Jurkat, Clone E6-1 (cell line): ENCODE data around the gene LAD1.

Experiments used
- DNase-seq: peaks from one replicate; pipeline ENCODE4 v3.0.0-alpha.2; 2011; ENCODE audit warnings: low read depth, low spot score
- H3K4me3 ChIP-seq: 2 replicates; pipeline ENCODE4 v1.5.1; 2011; ENCODE audit warnings: mild to moderate bottlenecking, low read length, control low read depth, moderate library complexity

Gene LAD1

DNA sequence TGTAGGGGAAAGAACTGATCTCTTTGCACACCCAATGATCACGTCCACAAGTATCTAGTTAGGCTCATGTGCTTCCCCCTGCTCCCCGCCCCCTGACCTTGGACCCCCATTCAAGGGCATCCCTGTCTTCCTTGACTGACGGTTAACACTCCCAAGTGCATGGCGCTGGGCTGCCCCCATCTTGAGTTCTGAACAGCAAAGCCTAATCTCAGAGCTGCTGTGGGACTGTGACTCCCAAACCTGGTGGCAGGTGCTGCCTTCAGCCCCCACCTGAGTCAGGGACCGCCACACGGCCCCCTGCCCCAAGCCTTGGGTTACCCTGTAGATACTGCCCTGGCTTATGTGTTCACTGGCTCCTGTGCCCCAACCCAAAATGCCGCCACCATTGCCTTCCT lies 21.5 kb upstream of the LAD1 start:
- H3K4me3 ChIP-seq, result no peak overlapping the region
- DNase-seq, result no peak

DNA sequence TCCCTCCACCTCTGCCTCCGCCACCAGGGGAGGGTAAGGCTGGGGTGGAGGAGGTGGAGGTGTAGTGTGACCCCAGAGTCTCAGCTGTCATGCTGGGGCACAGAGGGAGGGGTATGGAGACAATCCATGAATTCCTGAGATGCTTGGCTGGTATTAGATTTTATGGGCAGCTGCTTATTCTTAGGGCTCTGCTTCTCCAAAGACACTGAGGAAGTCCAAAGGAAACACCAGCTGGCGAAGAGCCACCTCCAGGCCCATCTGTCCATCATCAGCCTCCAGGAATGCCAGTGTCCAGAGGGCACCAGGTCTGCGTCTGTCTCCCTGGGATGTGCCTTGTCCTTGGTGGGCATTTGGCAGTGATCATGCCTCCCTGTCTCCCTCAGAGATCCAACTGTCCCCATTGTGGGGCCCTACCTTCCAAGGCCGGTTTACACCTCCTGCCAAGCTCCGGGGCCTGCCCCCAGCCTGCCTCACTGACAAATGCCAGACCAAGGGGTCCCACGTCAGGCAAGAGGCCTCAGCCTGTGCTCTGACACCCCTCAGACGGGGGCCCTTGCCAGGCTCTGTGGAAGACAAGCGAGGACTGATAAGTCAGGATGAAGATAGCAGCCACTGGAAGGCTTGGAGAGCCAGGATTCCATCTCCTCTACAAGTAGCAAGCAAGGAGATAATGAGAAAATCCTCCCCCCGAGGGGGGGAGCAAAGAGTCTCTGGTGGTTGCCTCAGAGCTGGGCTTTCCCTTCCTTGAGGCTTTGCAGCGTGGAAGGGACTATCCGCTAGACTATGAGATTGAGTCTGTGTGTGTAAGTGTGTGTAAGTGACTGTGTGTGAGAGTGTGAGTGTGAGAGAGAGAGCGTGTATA lies 20.9 kb upstream of the LAD1 start:
- no peak for DNase-seq
- no peak overlapping the region for H3K4me3 ChIP-seq

DNA sequence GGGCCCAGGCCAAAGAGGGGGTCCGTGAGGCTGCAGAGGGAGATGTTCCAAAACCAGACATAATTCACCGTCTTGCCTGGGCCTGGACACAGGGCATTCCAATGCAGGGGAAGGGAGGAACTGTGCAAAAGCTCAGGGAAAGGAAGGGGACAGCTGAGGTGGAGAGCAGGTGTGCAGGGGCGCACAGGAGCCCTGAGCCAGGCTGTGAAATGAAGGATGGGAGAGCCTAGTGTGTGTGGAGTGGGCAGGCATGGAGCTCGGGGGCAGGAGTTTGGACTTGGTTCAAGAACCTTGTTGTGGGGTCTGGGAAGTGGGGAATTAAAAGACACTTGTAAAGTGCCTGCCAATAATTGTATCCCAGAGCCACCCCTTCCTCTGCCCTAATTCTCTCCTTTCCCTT lies 20.1 kb upstream of the LAD1 start:
- no peak overlapping the region for H3K4me3 ChIP-seq
- DNase-seq, result no peak

DNA sequence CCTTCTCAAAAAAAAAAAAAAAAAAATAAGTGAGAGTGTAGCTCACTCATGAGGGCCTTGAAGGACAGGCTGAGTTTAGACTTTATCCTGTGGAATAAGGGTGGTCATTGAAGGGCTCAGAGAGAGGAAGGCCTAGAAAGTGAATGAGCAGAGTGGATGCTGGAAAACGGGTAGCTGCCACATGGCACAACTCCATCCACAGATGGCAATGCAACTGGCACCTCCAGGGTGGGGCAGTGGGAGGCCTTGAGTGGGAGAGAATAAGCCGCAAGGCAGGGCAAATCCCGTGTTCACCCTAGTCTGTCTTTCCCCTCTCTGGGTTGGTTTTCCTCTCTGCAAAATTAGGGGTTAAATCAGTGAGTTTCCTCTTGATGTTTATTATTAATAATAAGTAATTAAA lies 19.3 kb upstream of the LAD1 start:
- no peak overlapping the region for H3K4me3 ChIP-seq
- no peak for DNase-seq

DNA sequence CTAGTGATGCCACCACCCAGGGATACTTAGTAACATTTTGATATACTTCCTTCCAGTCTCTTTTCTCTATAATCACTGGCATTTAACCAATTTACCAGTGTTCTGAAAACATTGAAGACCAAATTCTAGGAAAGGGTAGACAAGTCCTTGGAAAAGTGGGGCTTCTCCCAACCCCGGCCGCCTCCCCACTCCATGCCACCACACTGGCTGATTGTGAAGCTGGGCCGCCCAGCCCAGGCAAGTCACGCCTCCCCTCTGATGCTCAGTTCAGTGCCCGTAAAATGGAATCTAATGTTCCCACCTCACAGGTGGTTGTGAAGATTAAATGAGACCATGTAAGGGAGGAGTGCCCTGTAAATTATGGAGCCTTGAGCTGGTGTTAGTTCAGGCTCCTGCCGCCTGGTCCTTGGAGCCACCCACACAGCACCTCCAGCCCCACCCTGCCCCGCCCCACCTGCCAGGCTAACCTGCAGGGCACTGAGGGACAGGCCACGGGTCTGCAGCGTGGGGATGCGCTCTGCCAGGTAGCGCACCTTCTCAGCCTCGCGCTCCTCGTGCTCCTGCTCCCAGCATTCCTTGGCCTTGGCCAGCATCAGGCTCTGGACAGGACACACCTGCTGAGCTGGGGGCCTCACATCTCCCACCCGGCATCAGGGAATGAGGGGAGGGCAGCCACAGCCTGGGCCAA lies 15.1 kb upstream of the LAD1 start:
- DNase-seq, result no peak
- H3K4me3 ChIP-seq, result no peak overlapping the region

DNA sequence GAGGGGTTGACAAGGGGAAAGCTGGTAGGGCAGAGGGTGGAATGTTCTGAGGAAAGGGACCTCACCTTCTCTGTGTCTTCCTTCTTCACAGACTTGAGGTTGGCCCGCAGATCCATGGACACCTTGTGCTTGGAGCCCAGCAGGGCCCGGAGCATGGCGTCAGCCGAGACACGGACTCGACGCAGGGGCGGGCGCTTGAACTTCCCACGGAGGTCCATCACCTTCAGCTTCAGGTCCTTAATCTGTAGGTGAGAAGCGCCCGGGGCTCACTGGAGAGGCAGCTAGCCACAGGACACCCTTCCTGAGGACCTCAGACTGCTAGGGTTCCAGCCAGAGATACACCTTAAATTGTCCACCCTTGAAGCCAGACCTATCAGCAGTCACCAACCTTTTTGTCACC lies 12.2 kb upstream of the LAD1 start:
- H3K4me3 ChIP-seq, result no peak overlapping the region
- DNase-seq, result no peak

DNA sequence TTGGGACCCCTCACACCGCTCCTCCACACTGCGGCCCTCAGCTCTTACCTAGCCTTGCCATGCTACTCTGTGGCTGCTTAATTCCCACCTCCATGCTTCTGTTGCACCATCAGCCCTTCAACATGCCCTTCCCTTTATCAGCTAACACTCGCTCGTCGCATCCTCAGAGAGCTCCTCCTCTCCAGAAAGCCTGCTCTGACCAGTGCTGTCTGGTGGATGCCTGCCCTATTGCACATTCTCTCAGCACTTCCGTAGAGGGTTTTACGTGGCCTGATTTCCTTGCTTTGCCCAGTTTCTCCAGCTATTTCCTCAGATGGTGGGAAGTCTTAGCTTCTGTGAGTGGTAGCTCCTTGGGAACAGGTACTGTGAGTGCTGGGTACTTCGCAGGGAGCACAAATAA lies 10.3 kb upstream of the LAD1 start:
- DNase-seq, result no peak
- H3K4me3 ChIP-seq, result no peak overlapping the region

DNA sequence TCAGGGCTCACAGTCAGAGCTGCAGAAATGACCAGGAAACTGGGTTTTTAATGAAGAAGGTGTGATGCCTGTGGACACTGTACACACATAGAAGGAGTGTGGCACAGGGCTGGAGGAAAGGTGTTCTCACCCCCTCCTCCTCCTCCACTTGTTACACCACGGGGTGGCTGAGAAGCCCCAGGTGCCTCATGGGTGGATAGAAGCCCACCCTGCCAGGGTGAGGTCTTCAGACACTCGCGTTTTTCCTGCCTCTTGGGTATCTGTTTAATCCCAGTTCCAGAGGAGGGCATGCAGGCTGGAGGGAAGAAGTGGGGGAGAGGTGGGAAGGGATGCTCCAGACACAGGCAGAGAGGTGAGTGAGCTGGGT lies 9.7 kb upstream of the LAD1 start:
- no peak overlapping the region for H3K4me3 ChIP-seq
- DNase-seq, result no peak

DNA sequence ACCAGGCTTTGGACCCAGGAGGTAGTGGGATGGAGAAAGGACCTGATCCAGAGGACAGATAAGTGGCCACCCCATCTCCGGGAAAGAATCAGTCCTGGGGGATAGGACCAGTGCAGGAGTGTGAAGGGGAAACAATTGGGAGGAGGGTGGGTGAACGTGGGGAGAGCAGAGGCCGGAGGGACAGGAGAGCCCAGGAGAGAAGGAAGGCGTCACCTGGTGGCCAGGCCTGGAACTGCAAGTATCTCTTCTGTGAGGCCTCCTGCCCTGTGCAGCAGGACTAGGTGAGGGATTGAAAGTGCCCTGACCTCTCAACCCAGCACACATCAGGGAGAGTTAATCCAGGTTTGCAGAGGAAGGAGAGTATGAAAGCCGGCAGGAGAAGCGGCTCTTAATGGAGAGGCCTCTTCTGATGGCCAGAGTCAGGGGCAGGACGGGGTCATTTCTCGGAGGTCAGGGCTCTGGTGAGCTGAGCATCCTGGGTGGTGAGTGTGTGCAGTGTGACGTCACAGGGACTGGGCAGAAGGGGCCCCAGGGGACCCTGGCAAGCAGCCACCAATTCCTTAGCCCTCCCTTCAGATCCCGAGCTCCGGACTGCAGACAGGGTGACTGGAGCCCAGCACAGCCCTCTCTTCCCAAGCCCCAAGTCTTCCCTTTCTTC lies 9.2 kb upstream of the LAD1 start:
- no peak overlapping the region for H3K4me3 ChIP-seq
- peak; percentile 58 for DNase-seq

DNA sequence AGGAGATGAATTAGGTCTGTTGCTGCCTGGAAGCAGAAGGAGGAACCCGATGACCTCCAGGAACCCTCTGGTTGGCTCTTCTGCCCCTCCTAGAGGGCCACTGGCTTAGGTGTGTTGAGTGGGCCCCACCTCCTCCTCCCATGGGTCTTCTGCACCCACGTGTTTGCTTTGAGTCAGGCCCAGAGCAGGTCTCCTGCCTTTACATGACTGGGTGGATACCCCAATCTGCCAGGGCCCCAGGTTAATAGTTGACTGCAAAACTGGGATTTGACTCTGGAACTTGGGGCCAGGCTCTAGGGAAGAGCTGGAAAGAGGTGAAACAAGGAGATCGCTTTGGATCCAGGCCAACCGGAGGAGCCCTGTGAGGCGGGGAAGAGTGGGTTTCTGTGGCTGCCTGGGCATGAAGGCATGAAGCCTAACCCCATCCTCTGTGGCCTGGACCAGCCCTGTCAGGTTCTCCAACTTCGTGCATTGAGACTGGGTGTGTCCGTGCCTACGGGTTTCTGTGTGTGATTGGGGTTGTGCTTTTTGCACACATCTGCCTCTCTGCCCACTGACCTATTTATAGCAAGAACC lies 7.8 kb upstream of the LAD1 start:
- DNase-seq, result no peak
- H3K4me3 ChIP-seq, result no peak overlapping the region

DNA sequence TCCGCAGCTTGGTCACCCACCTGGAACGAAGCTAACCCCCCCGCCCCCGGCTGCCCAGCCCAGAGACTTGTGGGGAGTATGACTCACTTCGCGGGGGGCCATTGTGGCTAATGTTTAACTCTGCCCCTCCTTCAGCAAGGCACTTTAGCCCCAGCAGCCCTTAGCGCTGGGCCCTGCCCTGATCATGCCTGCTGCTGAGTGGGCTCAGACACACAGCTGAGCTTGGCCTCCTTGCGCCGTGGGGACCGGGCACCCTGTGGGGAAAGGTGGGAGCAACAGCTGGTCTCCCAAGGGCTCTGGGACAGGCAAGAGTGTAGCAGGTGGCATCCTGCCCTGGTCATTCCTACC lies 6.3 kb upstream of the LAD1 start:
- DNase-seq, result no peak

DNA sequence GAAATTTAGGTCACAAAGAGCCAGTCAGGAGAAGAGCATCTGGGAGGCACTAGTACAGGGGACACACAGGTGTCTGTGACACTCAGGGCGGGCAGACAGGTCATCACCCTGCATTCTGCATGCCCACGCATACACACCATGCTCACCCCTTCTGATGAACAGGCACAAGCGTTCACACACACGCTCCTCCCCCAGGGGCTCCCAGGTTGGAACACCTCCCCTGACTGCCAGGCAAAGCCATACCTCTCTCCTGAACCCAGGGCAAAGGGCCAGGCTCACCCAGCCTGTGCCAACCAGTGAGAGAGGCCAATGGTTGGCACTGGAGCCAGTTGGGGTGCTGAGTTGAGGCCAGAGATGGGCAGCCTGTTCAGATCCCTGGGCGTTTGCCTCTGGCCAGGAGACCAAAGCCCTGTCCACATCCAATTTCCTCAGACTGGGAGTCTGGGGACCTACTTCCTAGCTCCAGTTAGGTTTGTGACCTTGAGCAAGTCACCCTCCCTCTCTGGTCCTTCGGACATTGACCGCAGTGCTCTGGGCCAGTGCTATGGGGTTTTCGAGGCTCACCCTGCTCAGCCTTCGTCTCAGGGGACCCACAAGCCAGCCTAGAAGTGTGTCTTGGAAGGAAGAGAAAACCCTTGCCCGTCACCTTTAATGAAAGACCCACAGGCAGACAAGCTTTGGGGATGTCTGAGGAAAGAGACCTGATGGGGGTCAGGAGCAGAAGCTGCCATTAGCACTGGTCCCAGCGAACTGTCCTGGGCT lies 5.8 kb upstream of the LAD1 start:
- DNase-seq, result no peak

More for the DNA sequence above, 6.3 kb upstream of the LAD1 start:
- no peak overlapping the region for H3K4me3 ChIP-seq

DNA sequence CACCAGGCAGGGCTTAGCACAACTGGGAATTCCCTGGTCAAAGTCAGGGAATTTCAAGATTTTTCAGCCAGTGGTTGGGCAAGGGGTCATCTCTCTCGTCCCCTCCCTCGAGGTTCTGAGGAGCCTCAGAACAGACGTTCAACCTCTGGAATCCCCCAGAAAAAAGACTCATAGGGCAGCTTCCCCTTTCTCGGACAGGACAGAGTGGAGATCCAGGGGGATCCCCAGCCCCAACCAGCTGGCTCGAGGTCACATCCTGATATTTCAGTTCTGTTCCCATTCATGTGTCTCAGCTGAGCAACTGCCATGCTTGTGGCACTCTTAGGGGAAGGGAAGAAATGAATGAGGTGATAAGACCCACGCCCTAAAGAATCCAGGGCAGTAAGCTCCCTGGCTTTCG lies 4.9 kb upstream of the LAD1 start:
- no peak for DNase-seq
- no peak overlapping the region for H3K4me3 ChIP-seq

More for the DNA sequence above, 5.8 kb upstream of the LAD1 start:
- no peak overlapping the region for H3K4me3 ChIP-seq

DNA sequence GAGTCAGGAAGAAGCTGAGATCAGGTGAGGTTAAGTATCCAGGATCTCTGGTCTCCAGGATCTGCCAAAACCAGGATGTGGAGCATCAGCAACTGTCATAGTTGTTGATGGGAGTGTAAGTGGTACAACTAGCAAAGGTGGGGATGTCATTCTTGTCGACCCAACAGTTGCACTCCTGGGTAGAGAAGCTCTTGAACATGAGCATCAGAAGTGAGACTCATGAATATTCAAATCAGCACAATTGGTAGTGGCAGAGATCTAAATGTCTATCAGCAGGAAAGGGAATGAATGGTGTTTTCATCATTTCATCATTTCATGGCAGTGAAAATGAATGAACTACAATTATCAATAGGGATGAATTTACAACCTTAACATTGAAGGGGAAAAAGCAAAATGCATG lies 4.2 kb upstream of the LAD1 start:
- no peak for DNase-seq
- no peak overlapping the region for H3K4me3 ChIP-seq

DNA sequence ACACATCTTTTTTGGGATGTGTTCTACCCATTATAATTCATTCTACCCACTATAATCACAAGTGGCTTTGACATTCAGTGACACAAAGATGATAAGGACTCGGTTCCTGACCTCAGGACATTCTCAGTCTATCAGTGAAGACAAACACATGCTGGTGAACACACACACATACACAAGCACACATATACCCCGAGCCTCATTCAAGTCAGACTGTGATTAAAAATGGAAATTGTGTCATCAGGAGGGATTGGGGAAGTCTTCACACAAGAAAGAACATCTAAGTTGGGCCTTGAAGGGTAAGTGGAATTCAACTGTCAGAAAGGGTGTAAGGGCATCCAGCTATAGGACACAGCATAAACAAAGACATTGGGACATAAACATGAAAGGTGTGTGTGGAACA lies 2.6 kb upstream of the LAD1 start:
- no peak for DNase-seq
- no peak overlapping the region for H3K4me3 ChIP-seq

DNA sequence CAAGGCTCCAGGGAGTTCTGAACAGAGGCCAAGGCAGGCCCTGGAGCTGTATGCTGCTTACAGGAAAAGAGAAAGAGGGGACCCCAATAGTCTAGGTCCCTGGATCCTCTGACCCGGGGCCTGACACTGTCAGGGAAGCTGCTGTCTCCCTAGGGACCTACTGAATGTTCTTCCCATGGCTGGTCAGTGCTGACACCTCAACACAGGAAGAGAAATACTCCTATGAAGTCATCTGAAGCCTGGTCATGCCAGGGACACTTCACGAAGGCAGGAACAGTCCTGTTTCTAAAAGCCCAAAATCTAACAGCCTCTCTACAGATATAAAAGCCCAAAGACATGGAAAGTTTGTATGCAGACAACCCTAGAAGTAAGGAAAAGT lies 1.7 kb upstream of the LAD1 start:
- H3K4me3 ChIP-seq, result no peak overlapping the region
- no peak for DNase-seq

DNA sequence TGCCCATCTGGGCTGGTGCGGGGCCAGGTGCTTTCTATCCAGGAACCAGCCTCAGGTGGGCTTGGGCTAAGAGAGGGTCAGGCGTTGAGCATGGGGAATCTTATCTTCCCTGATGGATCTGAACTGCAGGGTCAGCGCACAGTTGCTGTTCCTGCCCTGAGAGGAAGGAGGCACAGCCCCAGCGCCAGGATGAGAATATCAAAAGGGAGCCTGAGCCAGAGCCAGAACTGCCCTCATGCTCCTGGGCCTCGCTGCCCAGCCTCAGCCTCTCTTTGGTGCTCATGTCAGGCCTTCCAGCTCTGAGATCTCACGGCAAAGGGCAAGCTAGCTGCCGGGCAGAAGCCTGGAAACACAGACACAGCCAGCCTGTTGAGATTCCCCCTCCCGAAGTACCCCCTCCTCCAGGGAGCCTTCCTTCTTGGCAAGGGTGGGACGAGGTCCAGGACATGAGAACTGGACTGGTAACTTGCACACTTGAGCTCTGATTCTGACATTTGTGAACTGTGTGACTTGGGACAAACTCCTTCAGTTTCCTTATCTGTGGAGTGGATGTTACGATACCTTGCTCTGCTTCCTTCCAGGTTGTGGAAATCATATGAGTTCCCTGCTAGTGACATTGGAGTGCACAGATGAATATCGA lies 1.2 kb upstream of the LAD1 start:
- no peak overlapping the region for H3K4me3 ChIP-seq
- no peak for DNase-seq

DNA sequence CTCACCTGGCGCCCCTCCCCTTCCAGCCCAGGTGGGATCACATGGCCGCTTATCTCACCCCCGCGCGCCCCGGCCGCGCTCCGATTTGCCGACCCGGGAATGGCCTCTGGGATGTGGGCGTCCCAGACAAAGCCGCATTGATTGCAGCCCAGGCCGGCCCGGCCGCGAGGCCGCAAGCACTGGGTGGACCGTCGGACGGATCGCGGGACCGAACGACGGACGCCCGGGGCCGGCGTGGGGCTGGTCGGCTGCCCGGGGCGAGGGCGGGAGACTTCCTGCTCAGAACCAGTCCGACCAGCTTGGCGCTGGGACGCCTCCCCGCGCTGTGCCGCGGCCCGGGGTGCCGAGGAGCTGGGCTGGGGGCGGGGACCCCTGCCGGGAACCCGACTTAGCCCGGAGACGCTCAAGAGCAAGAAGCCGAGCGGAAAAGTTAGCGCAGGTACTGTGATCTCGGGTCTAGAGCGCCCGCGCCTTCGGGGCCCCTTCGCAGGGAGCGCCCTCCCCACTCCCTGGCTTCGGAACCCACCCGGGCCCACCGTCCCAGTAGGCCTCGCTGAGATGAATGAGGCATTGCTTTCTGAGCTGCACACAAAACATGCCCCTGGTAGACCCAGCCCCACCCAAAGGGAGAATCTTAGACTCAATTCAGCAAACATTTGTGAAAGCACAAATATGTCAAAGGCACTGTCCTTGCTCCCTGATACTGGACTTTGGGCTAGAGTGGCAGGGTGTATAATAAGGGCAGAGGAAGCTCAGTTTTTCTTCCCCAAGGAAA lies 415 bp upstream of the LAD1 start:
- no peak overlapping the region for H3K4me3 ChIP-seq

More for the DNA sequence above, 415 bp upstream of the LAD1 start:
- no peak for DNase-seq
